ENCODE measurements around the gene FBXL19. TPM values are rescaled to one million over a fixed set of nuclear protein-coding genes. Genes with fewer than 3 reads are reported as not detected.

The FBXL19 gene
- total RNA-seq, 2 donors from 2014 or later, result 8.6 to 21.1 TPM

DNA sequence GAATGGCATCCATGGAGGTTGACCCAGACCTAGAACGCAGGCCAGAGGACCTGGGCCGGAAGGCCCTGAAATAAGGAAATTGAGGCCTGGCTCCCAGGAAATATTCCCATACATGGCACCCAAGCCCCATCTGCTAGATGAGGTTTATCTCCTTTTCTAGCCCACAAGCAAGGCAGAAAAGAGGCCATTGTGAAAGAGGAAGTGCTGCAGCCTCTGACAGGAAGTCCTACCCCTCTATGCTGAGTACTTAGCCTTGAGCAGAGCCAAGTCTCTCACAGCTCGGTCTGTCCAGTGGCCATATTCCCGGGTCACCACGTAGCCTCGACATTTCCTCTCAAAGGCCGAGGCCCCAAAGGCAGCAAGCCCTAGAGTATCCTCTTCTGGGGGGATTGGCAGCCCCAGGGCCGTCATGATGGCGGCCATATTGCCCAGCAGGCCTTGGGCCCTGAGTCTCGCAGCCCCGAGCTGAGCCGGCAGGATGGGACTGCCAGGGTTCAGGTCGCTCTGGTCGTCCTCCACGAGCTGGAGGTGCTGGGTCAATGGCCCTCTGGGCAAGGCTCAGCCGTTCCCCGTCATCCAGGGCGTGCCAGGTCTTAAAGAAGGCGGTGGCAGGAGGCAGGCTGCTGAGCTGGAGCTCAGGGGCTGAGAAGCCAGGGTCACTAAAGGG, 19.1 kb upstream of the FBXL19 start:
- 83 to 88% methylated on average over 2 to 18 of the region's 19 CpGs for WGBS, 2 donors
- no peak for TF ChIP-seq POLR2A (IDR thresholded peaks at IDR 0.05)
- TF ChIP-seq, protein P1, sequence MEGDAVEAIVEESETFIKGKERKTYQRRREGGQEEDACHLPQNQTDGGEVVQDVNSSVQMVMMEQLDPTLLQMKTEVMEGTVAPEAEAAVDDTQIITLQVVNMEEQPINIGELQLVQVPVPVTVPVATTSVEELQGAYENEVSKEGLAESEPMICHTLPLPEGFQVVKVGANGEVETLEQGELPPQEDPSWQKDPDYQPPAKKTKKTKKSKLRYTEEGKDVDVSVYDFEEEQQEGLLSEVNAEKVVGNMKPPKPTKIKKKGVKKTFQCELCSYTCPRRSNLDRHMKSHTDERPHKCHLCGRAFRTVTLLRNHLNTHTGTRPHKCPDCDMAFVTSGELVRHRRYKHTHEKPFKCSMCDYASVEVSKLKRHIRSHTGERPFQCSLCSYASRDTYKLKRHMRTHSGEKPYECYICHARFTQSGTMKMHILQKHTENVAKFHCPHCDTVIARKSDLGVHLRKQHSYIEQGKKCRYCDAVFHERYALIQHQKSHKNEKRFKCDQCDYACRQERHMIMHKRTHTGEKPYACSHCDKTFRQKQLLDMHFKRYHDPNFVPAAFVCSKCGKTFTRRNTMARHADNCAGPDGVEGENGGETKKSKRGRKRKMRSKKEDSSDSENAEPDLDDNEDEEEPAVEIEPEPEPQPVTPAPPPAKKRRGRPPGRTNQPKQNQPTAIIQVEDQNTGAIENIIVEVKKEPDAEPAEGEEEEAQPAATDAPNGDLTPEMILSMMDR (IDR thresholded peaks at IDR 0.05), result no peak
- peak overlapping the region in 3 of 4 donors; percentile 21 to 95 (median 49) for H3K27ac ChIP-seq
- H3K36me3 ChIP-seq (replicated peaks in 1 of 2; ENCODE audit: insufficient read depth in 1 of 2, low read depth in 2 of 2), result no peaks in the 10 kb centered on the region
- no peaks in the 10 kb centered on the region for H3K27me3 ChIP-seq
- DNase-seq (no peak), ATAC-seq (no peak)
- H3K4me1 ChIP-seq, result peaks cover 20% of the 10 kb centered on the region
- H3K4me3 ChIP-seq, result no peak overlapping the region
- no peaks in the 10 kb centered on the region for H3K9me3 ChIP-seq
- intact Hi-C loops (cut with DNase I), result no loop called here

DNA sequence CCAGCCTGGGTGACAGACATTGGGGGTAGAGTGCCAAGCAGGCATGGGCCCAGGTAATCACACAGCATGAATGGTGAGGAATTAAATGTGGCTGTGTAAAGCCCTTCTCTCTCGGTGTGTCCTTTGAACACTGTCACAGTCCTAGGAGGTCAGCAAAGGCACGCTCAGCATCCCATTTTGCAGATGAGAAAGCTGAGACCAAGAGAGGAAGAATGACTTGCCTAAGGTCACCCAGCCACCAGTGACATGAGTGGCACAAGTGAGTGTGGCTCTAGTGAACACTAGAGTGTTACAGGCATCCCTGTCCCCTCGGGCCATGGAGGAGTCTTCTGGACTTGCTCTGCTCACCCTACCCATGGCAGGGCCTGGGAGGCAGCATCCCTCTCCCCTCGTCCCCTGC, 16.3 kb upstream of the FBXL19 start:
- WGBS, 2 donors, result 65 to 100% methylated on average over 1 to 4 of the region's 4 CpGs

DNA sequence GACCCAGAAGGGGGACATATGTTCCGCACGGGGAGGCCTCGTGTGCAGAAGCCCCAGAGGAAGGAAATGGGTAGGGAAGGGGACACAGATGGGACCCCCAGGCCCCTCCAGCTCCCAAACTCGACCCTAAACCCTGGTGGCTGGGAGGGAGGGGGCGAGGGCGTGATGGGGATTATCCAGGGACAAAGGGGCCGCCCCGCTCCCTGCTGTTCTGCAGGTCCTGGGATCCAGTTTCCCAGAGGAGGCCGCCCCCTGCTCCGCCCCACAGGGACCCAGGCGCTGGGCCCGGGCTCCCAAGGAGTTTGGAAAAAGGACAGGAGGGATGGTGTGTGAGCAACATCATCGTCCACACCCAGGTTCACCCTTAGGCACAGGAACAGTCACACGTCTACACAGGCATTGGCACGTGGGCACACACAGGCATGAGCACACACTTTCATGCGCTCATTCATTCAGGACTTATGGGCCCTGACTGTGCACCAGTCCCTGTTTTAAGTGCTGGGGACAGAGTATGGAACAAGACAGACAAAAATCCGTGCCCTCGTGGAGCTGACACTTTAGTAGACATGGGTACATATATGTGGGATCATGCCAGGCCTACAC, 12.8 kb upstream of the FBXL19 start:
- intact Hi-C loops (cut with DNase I), result no loop called here

More for the DNA sequence above, 16.3 kb upstream of the FBXL19 start:
- intact Hi-C loops (cut with DNase I), result loop anchor here (5.0 kb wide), 1 partner anchor 65 kb away; no protein-coding TSS in a partner anchor
- TF ChIP-seq, protein P1 (IDR thresholded peaks at IDR 0.05), result no peak
- no peak for TF ChIP-seq POLR2A (IDR thresholded peaks at IDR 0.05)
- no peaks in the 10 kb centered on the region for H3K27me3 ChIP-seq
- no peak overlapping the region for H3K27ac ChIP-seq
- ATAC-seq (no peak), DNase-seq (no peak)
- H3K9me3 ChIP-seq, result no peaks in the 10 kb centered on the region
- H3K4me3 ChIP-seq, result no peak overlapping the region
- H3K36me3 ChIP-seq (replicated peaks in 1 of 2; ENCODE audit: insufficient read depth in 1 of 2, low read depth in 2 of 2), result no peaks in the 10 kb centered on the region
- peaks cover 8% of the 10 kb centered on the region for H3K4me1 ChIP-seq

DNA sequence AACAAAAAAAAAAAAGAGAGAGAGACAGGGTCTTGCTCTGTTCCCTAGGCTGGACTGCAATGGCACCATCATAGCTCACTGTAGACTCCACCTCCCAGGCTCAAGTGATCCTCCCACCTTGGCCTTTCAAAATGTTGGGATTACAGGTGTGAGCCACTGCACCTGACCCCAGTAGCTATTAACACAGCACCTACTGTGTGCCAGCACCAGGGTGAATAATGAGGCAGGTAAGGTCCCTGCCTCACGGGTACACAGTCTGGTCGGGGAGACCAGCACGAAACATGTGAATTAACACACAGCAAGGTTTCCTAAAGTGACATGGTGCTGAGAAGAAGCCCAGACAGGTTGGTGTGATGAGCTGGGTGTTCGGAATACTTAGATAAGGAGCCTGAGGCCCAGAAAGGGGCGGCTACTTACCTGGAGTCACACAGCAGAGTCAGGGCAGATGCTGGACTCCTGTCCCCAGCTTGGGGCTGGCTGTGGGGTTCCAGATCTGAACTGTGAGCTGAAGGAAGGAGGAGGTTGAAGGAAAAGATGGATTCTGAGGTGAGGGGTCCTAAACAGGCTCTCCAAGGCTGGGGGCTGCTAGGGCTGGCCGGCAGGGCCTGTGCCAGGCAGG, 10.5 kb upstream of the FBXL19 start:
- intact Hi-C loops (cut with DNase I), result no loop called here
- TF ChIP-seq, protein P1 (IDR thresholded peaks at IDR 0.05), result no peak
- no peak for TF ChIP-seq POLR2A (IDR thresholded peaks at IDR 0.05)
- no peaks in the 10 kb centered on the region for H3K9me3 ChIP-seq
- ATAC-seq (no peak), DNase-seq (no peak)
- H3K4me1 ChIP-seq, result no peaks in the 10 kb centered on the region
- no peak overlapping the region for H3K4me3 ChIP-seq
- WGBS, 2 donors, result 70 to 79% methylated on average over 5 to 6 of the region's 6 CpGs
- no peaks in the 10 kb centered on the region for H3K36me3 ChIP-seq (replicated peaks in 1 of 2; ENCODE audit: insufficient read depth in 1 of 2, low read depth in 2 of 2)
- no peak overlapping the region for H3K27ac ChIP-seq
- H3K27me3 ChIP-seq, result no peaks in the 10 kb centered on the region

More for the DNA sequence above, 12.8 kb upstream of the FBXL19 start:
- DNase-seq, result no peak
- no peak overlapping the region for H3K4me3 ChIP-seq
- WGBS, 2 donors, result 63 to 66% methylated on average over 15 to 17 of the region's 18 CpGs
- ATAC-seq, result no peak
- no peak for TF ChIP-seq POLR2A (IDR thresholded peaks at IDR 0.05)
- TF ChIP-seq, protein P1 (IDR thresholded peaks at IDR 0.05), result no peak
- H3K9me3 ChIP-seq, result no peaks in the 10 kb centered on the region
- no peak overlapping the region for H3K27ac ChIP-seq
- no peaks in the 10 kb centered on the region for H3K36me3 ChIP-seq (replicated peaks in 1 of 2; ENCODE audit: insufficient read depth in 1 of 2, low read depth in 2 of 2)
- no peaks in the 10 kb centered on the region for H3K27me3 ChIP-seq
- H3K4me1 ChIP-seq, result no peaks in the 10 kb centered on the region

Data from body of pancreas (tissue), 4 donors.